ENCODE results near the gene POLE4.
A peak's percentile ranks its signal among the peaks of the same experiment; 100 is the strongest.

Gene POLE4

GRCh38 chr2:74916394-74916793, 42.0 kb upstream of the POLE4 start:
- DNase-seq (ENCODE audit: extremely low read depth, insufficient read length) = no peak
- no peaks in the 10 kb centered on the region for H3K36me3 ChIP-seq (ENCODE audit: control insufficient read depth, insufficient read depth, low read length)
- no peak for TF ChIP-seq CTCF (IDR thresholded peaks at IDR 0.05; ENCODE audit: insufficient read depth, low read length, poor library complexity, severe bottlenecking)
- no peak overlapping the region for H3K4me3 ChIP-seq (replicated peaks; ENCODE audit: low read depth, low read length)
- H3K27me3 ChIP-seq (replicated peaks; ENCODE audit: control insufficient read depth, insufficient read depth, low read length) = no peaks in the 10 kb centered on the region; the same call in 1 of the 2 replicates

- no peaks in the 10 kb centered on the region for H3K36me3 ChIP-seq (ENCODE audit: control insufficient read depth, insufficient read depth, low read length)
- no peak overlapping the region for H3K4me3 ChIP-seq (replicated peaks; ENCODE audit: low read depth, low read length)
- TF ChIP-seq CTCF (IDR thresholded peaks at IDR 0.05; ENCODE audit: insufficient read depth, low read length, poor library complexity, severe bottlenecking) = no peak
- no peaks in the 10 kb centered on the region; the same call in 1 of the 2 replicates for H3K27me3 ChIP-seq (replicated peaks; ENCODE audit: control insufficient read depth, insufficient read depth, low read length)
- DNase-seq (ENCODE audit: extremely low read depth, insufficient read length) = no peak
Measured at GRCh38 chr2:74917702-74918619, 40.5 kb upstream of the POLE4 start.

- TF ChIP-seq CTCF (IDR thresholded peaks at IDR 0.05; ENCODE audit: insufficient read depth, low read length, poor library complexity, severe bottlenecking) = peak; percentile 86
- DNase-seq (ENCODE audit: extremely low read depth, insufficient read length) = peak; percentile 50
- H3K4me3 ChIP-seq (replicated peaks; ENCODE audit: low read depth, low read length) = peak overlapping the region; percentile 35
Measured at GRCh38 chr2:74919827-74920226, 38.6 kb upstream of the POLE4 start.

GRCh38 chr2:74921236-74921736, 37.2 kb upstream of the POLE4 start:
- H3K4me3 ChIP-seq (replicated peaks; ENCODE audit: low read depth, low read length) = no peak overlapping the region
- H3K36me3 ChIP-seq (ENCODE audit: control insufficient read depth, insufficient read depth, low read length) = no peaks in the 10 kb centered on the region
- no peaks in the 10 kb centered on the region; the same call in 1 of the 2 replicates for H3K27me3 ChIP-seq (replicated peaks; ENCODE audit: control insufficient read depth, insufficient read depth, low read length)
- DNase-seq (ENCODE audit: extremely low read depth, insufficient read length) = no peak
- no peak for TF ChIP-seq CTCF (IDR thresholded peaks at IDR 0.05; ENCODE audit: insufficient read depth, low read length, poor library complexity, severe bottlenecking)

More at GRCh38 chr2:74919827-74920226, 38.6 kb upstream of the POLE4 start:
- H3K27me3 ChIP-seq (replicated peaks; ENCODE audit: control insufficient read depth, insufficient read depth, low read length) = no peaks in the 10 kb centered on the region; the same call in 1 of the 2 replicates
- H3K36me3 ChIP-seq (ENCODE audit: control insufficient read depth, insufficient read depth, low read length) = no peaks in the 10 kb centered on the region

GRCh38 chr2:74922592-74923227, 35.7 kb upstream of the POLE4 start:
- Histone ChIP-seq H3K36me3 (ENCODE audit: control insufficient read depth, insufficient read depth, low read length) (no peaks in the 10 kb centered on the region), H3K4me3 (replicated peaks; ENCODE audit: low read depth, low read length) (no peak overlapping the region), H3K27me3 (replicated peaks; ENCODE audit: control insufficient read depth, insufficient read depth, low read length) (no peaks in the 10 kb centered on the region; the same call in 1 of the 2 replicates)
- DNase-seq (ENCODE audit: extremely low read depth, insufficient read length) = no peak
- no peak for TF ChIP-seq CTCF (IDR thresholded peaks at IDR 0.05; ENCODE audit: insufficient read depth, low read length, poor library complexity, severe bottlenecking)
